ENCODE measurements around the gene GPR4.
A peak's percentile ranks its signal among the peaks of the same experiment; 100 is the strongest.

The GPR4 gene

DNA sequence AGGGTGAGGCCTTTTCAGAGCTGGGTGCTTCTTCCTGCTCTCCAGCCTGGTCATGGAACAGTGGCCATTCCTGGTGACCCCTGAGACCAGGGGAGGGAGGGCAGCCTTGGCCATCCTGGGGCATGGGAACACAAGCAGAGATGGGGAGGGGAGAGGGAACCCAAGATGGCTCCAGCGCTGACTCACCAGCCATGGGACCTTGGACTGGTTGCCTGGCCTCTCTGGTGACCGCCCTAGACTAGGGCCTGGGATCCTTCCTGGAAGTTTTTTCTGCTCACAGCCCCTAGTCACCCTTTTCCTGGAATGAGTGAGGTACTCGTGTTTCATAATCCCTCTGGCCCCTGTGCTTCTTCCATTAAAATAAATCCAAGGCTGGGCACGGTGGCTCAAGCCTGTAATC is 14.1 kb downstream of the GPR4 start:
- no peak for DNase-seq

DNA sequence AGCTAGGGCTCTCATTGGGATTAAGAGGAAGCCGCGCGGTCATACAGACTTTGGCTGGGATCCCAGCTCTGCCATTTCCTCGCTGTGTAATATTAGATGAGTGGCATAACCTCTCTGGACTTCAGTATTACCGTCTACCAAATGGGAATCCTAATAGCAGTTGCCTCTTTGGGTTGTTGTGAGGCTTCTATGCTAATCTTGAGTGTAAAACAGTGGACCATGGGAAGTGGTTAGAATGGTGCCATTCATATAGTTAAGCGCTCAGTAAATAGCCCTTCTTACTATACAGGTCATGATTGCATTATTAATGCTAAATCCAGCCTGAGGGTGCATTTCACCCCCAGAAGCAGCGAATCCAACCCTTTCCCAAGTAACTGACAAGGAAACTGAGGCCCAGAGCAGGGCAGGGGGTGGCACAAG is 16.8 kb downstream of the GPR4 start:
- DNase-seq = no peak

DNA sequence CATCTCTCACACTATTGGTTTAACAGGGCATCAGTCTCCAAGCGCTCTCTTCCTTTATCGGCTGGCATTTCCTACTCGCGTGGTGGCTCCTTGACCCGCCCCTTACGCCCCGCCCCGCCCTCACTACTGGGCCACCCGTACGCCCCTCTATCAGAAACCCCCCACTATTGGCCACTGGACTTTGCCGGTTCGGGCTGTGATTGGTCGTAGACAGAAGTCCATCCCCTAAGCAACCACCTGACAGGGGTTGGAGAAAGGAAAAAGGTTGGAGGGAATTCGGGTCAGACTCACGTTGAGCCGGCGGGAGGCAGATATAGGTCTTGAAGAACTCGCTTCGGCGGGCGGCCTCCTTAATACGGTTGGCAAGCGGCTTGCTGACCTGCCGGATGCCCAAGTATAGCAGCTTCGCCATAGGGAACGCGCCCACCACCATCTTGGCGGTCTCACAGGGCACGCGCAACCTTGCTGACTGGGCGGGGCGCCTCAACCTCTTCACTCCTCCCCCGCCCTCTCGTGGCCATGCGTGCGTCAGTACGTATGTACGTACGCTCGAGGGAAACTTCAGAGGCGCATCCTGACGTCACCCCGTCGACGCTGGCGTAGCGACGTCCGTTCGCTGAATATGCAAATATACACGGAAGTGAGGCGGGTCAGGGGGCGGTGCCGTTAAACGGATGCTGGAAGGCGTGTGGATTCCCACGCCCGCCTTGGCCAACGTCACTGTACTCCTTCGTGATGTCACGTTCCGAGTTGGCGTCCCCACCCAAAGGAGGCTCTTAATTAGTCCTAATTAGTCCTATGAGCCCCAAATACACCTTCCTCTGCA is 17.5 kb downstream of the GPR4 start, which contains the start of gene OPA3:
TSS of gene OPA3 (minus strand) at position 471 of the 826 bp plus-strand sequence. CDS start at position 433, 38 bp downstream.
- peak; percentile 95 to 98 for DNase-seq

GRCh38 chr19:45581576-45581975 is 20.4 kb downstream of the GPR4 start:
- no peak for DNase-seq

GRCh38 chr19:45578861-45579260 is 23.2 kb downstream of the GPR4 start:
- peak in 1 of 2 experiments; percentile 10 for DNase-seq

- no peak for DNase-seq
Observed at GRCh38 chr19:45577111-45577905, 24.7 kb downstream of the GPR4 start.

GRCh38 chr19:45576682-45577081 is 25.3 kb downstream of the GPR4 start:
- DNase-seq = no peak

DNA sequence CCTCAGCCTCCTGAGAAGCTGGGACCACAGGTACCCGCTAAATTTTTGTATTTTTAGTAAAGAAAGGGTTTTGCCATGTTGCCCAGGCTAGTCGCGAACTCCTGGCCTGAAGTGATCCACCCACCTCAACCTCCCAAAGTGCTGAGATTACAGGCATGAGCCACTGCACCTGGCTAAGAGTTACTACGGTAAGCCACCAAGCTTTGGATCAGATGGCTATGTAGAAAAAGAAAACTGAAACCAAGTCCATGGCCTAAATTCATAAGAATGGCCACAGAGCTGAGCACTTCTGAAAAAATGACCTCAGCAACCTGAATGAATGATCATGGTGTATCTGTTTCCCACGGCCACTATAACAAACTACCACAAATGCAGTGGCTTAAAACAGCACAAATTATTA is 26.8 kb downstream of the GPR4 start:
- DNase-seq = no peak

DNA sequence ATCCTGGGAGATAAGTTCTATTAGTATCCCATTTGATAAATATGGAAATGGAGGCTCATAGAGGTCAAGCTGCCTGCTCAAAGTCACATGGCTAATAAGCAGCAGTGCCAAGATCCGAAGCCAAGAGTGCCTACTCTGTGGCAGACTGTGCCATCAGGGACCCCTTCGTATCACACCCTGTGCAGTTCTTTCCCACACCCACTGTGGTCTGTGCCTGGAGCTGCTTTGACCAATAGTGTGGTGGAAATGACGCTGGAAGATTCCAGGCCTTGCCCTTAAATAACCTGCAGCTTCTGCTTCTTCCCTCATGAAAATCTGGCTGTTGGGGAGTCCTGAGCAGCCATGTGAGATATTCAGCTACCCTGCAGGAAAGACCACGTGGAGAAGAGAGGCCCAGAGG is 27.5 kb downstream of the GPR4 start:
- DNase-seq = no peak

DNA sequence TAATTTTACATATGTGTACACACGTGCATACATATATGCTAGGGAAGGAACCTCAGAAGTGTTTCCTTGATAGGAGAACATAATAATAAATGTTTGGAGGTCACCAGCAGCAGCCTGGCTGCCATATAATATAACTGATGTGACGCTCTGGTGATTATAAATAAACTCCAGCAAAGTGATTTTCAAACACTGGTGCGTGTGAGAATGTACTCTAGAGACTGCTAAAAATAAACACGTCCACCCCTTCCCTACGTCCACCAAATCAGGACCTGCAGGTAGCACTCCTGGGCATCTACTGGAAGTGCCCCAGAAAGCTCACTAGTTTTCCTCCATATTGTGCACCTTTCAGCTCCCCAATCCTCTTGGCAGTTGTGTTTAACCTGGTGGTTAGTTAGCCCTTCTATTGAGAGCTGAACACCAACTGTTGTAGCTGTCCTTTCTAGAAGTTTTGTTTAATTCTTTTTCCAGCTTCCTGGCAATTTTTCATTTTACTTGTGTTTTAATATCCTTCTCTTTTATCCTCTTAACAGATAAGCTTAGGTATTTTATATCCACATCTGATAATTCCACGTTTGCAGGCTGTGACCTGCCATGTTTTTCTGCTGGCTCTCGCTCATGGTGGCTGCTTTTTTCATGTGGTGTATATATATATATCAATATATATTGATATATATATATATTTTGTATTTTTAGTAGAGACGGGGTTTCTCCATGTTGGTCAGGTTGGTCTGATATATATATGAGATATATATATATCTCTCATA is 30.4 kb downstream of the GPR4 start:
- no peak for DNase-seq

DNA sequence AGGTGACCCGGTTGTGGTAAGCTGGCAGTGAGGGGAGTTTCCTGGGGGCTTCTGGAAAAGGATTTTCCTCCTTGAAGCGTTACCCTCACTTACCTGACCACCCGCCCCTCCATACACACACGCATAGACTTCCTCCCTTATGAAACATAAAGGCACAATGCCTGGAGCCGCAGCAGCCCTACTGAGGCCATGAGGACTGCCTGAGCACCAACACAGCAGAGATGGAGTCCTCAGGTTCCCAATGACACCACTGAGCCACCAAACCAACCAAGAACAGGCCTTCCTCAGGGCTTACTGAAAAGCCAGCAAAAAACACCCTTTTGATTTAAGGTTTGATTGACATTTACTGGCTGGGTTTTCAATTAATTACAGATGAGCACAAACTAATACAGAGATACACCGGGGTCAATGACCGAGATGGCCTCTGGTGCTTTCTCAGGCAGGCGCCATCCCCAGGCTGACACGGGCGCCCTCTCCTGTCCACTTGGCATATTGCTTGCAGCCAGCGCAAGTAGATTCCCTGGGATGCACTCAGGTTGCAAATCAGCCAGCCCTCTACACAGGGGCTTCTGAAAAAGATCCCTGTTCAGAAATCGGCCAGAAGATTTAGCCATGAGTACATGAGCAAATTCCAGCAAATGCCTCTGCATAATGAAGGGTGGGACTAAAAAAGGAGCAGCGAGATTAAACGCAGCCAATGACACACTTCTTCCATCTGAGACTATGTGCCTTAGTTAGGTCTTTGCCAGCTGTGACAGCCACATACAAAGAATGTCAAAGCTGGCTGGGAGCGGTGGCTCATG is 32.2 kb downstream of the GPR4 start:
- DNase-seq = no peak

GRCh38 chr19:45568732-45569131 is 33.3 kb downstream of the GPR4 start:
- no peak for DNase-seq

DNA sequence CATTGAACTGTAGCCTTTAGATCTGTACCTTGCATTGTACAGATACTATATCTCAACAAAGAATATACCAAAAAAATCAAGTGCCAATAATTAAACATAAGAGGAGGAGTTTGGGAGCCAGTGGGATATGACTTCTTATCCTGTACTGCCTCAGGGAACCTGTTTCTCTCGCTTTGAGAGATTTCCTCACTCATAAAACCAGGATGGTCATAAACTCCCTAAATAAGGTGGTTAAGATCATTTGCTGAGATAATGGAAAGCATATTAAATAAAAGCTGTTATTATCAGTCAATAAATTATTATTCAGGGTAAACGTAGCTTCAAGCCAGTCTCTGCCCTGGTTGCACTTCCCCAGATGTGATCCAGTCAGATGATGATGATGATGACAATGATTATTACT is 34.4 kb downstream of the GPR4 start:
- no peak for DNase-seq

DNA sequence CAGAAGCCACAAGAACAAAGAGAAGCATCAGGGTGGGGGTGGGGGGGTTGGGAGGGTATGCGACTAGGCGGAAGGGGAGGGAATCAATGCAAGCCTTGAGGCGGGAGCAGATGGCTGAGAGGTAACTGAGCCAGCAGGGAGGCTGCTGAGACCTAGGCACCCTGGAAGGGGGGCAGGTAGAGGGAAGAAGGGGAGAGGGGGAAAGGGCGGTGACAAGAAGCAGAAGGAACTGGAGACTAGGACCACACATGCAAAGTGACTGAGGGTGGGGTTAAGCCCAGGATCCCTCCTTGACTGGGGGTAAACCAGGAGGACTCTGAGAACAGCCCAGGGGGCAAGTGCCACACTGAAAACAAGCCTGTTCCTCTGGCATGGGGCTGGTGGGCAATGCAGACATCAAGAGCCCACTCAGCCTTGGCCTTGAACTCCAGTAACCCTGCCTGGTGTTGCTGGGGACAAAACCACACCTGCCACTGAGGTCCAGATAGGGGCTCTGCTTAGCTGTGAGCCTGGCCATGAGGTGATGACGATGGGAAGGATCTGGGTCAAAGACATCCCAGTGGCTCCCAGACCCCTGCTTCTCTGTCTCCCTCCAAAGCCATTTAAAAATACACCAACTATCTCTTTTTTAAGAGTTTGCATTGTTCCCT is 37.8 kb downstream of the GPR4 start:
- DNase-seq = no peak

DNA sequence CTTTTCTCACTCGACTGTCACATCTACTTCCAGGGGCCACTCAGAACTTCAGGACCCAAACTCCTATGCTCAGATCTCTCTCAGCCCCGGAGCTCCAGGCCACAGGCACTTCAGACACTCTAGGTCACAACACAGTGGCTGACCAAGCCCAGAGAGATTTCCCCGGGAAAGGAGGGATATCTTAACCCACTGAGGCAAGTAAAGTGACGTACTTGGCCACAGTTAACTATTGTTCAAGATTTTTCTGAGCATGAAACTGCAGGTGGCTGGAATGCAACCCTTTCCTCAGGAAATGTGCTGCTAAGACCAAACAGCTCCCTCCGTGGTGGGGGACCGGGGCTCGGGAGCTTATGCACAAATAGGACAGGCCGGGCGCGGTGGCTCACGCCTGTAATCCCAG is 41.3 kb downstream of the GPR4 start:
- DNase-seq = no peak

GRCh38 chr19:45560038-45560437 is 42.0 kb downstream of the GPR4 start:
- no peak for DNase-seq

DNA sequence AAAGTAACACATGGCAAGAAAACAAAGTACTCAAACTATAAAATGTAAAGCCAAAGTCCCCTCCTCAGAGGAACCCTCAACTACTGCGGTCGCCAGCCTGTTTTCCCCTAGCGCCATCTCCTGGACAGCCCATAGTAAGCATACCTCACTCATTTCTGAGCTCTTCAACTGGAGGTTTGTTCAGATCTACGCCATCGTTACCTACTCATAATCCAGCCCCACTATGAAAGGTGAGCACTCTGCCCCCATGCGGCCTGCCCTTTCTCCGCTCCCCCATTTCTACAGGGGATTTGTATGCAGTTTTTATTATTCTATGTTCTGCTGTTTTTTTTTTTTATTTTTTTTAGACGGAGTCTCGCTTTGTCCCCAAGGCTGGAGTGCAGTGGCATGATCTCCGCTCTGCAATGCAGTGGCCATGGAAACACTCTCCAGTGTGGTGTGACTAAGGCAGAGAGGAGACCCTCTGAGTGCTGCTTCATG is 43.6 kb downstream of the GPR4 start:
- DNase-seq = no peak

GRCh38 chr19:45556835-45557234 is 45.2 kb downstream of the GPR4 start:
- DNase-seq = no peak

DNA sequence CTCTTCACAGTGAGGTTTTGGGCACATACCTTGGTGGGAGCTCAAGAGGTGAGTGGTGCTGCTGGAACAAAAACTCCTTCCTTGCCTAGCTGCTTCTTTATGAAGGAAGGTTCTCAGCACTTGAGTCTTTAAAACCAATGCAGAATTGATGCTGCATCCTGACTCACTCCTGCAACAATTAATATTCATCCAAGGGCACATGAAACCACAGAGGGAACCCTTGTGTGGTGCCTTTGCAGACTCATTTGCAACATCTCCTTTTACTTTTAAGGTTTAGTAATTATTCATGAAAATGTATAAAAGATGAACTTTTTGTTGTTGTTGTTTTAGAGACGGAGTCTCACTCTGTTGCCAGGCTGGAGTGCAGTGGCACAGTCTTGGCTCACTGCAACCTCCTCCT is 47.5 kb downstream of the GPR4 start:
- DNase-seq = no peak

DNA sequence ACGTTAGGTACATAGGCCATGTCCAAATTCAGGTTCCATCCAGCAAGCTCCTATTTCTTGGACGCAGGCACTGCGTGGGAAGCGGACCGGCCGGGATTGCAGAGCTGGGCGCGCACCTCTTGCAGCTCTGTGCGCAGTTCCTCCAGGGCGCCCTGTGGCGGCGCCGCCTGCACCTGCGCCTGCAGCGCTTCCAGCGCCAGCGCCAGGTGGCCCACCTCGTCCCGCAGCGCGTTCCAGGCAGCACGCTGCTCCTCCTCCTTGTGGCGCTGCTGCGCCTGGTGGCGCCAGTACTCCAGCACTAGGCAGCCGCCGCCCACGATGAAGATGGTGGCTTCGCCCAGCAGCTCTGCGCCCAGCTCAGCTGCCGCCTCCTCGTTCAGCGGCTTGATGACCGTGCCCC is 48.5 kb downstream of the GPR4 start:
- no peak for DNase-seq

DNA sequence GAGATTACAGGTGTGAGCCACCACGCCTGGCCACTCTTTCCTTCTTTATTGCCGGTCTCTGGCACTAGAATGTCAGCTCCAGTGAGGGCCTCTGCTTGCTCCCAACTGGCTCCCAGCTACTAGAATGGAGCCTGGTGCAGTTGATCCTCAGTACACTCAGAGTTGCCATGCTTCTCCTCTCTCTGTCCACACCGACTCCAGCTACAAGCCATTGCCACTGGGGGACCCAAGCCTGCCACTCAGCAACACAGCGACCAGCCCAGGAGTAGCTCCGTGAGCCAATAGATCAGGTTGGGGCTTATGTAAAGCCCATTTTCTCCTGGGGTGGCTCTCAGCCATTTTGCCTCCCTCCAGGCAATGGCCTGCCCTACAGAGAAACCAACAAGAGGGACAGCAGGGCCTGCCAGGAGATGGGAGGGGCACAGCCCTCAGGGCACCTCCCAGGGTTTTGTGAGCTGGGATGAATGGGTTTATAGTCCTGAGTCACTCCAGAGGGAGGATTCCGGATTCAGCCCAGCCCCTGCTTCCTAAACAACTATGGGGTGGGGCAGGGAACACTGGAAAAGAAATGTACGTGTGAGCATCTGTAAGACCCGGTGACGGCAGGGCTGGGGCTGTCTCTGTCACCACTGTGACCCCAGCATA is 53.9 kb downstream of the GPR4 start:
- no peak for DNase-seq
